ENCODE measurements around the gene DPP6.

Gene DPP6

GRCh38 chr7:154412105-154412504, 359.9 kb downstream of the DPP6 start:
- TF ChIP-seq EZH2phosphoT487 (IDR thresholded peaks at IDR 0.05; ENCODE audit: borderline replicate concordance) (no peak), CTCF (conservative IDR thresholded peaks at IDR 0.05; ENCODE audit: low read length) (no peak)

GRCh38 chr7:154415709-154416399, 363.7 kb downstream of the DPP6 start:
- H4K20me1 ChIP-seq (ENCODE audit: insufficient read depth, low read length, poor library complexity, severe bottlenecking): no peaks in the 10 kb centered on the region
- TF ChIP-seq EZH2phosphoT487 (IDR thresholded peaks at IDR 0.05; ENCODE audit: borderline replicate concordance) (no peak), CTCF (conservative IDR thresholded peaks at IDR 0.05; ENCODE audit: low read length) (no peak)
- no peak overlapping the region for H3K4me3 ChIP-seq (ENCODE audit: low read length, poor library complexity, severe bottlenecking)
- no peak overlapping the region for H3K9ac ChIP-seq (ENCODE audit: low read depth, low read length, poor library complexity, severe bottlenecking)
- H3K4me1 ChIP-seq (ENCODE audit: insufficient read depth, low read length, poor library complexity, severe bottlenecking): no peaks in the 10 kb centered on the region
- no peaks in the 10 kb centered on the region for H3F3A ChIP-seq (ENCODE audit: low read depth)
- no peak overlapping the region for H3K4me2 ChIP-seq (ENCODE audit: low read depth, low read length, poor library complexity, severe bottlenecking)
- H3K27me3 ChIP-seq (ENCODE audit: insufficient read depth, low read length, poor library complexity, severe bottlenecking): no peaks in the 10 kb centered on the region
- H3K9me2 ChIP-seq (replicated peaks; ENCODE audit: low read depth, low read length): no peaks in the 10 kb centered on the region
- H2AFZ ChIP-seq (ENCODE audit: low read length): no peak overlapping the region
- H3K79me2 ChIP-seq (ENCODE audit: insufficient read depth, low read length): no peaks in the 10 kb centered on the region
- peaks cover 3% of the 10 kb centered on the region; the same call in 1 of the 2 replicates for H3K9me3 ChIP-seq (ENCODE audit: insufficient read depth, low read depth, low read length)
- H3K36me3 ChIP-seq (ENCODE audit: insufficient read depth, low read length): no peaks in the 10 kb centered on the region

More at GRCh38 chr7:154412105-154412504, 359.9 kb downstream of the DPP6 start:
- Histone ChIP-seq H3F3A (ENCODE audit: low read depth) (no peaks in the 10 kb centered on the region), H3K9me3 (ENCODE audit: insufficient read depth, low read depth, low read length) (no peaks in the 10 kb centered on the region), H3K4me2 (ENCODE audit: low read depth, low read length, poor library complexity, severe bottlenecking) (no peak overlapping the region), H3K36me3 (ENCODE audit: insufficient read depth, low read length) (no peaks in the 10 kb centered on the region), H2AFZ (ENCODE audit: low read length) (no peak overlapping the region), H3K9me2 (replicated peaks; ENCODE audit: low read depth, low read length) (no peaks in the 10 kb centered on the region), H3K79me2 (ENCODE audit: insufficient read depth, low read length) (no peaks in the 10 kb centered on the region), H4K20me1 (ENCODE audit: insufficient read depth, low read length, poor library complexity, severe bottlenecking) (no peaks in the 10 kb centered on the region), H3K4me1 (ENCODE audit: insufficient read depth, low read length, poor library complexity, severe bottlenecking) (no peaks in the 10 kb centered on the region), H3K4me3 (ENCODE audit: low read length, poor library complexity, severe bottlenecking) (no peak overlapping the region), H3K9ac (ENCODE audit: low read depth, low read length, poor library complexity, severe bottlenecking) (no peak overlapping the region), H3K27me3 (ENCODE audit: insufficient read depth, low read length, poor library complexity, severe bottlenecking) (no peaks in the 10 kb centered on the region)

GRCh38 chr7:154416714-154417113, 364.5 kb downstream of the DPP6 start:
- Histone ChIP-seq H3K4me1 (ENCODE audit: insufficient read depth, low read length, poor library complexity, severe bottlenecking) (no peaks in the 10 kb centered on the region), H3K36me3 (ENCODE audit: insufficient read depth, low read length) (no peaks in the 10 kb centered on the region), H3K9me2 (replicated peaks; ENCODE audit: low read depth, low read length) (no peaks in the 10 kb centered on the region), H3K79me2 (ENCODE audit: insufficient read depth, low read length) (no peaks in the 10 kb centered on the region), H2AFZ (ENCODE audit: low read length) (no peak overlapping the region), H3K4me2 (ENCODE audit: low read depth, low read length, poor library complexity, severe bottlenecking) (no peak overlapping the region), H3K9me3 (ENCODE audit: insufficient read depth, low read depth, low read length) (peaks cover 3% of the 10 kb centered on the region; the same call in 1 of the 2 replicates), H3K27me3 (ENCODE audit: insufficient read depth, low read length, poor library complexity, severe bottlenecking) (no peaks in the 10 kb centered on the region), H3K4me3 (ENCODE audit: low read length, poor library complexity, severe bottlenecking) (no peak overlapping the region), H3F3A (ENCODE audit: low read depth) (no peaks in the 10 kb centered on the region), H4K20me1 (ENCODE audit: insufficient read depth, low read length, poor library complexity, severe bottlenecking) (no peaks in the 10 kb centered on the region), H3K9ac (ENCODE audit: low read depth, low read length, poor library complexity, severe bottlenecking) (no peak overlapping the region)
- TF ChIP-seq CTCF (conservative IDR thresholded peaks at IDR 0.05; ENCODE audit: low read length): no peak
- TF ChIP-seq EZH2phosphoT487 (IDR thresholded peaks at IDR 0.05; ENCODE audit: borderline replicate concordance): no peak

Measured in Loucy (cell line).